ENCODE results near the gene KRTAP4-9. TPM values are rescaled to one million over a fixed set of nuclear protein-coding genes. Genes with fewer than 3 reads are reported as not detected.
"Not testable (repeated sequence)": the region's sequence is repeated elsewhere in the genome, so short reads cannot be mapped to it uniquely, and the experiment has no call there.

The KRTAP4-9 gene
- polyA plus RNA-seq, 1 donor: not detected

DNA sequence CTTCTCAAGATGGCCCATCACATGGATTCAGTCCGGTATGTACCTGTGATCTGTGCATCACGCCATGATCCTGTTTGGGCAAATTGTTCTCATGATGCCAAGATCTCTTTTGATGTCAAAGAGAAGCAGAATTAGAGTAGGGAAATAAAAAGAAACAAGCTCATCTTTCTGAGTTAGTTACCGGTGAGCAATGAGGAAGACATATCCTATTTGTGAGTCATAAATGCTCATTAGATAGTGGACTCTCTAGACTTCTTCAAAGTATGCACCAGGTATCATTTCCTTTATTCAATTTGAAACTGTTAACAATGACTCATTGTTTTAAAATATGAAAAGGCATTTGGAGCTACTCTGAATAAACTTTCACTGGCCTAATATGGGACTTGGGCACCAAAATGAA, 26.8 kb downstream of the KRTAP4-9 start:
- no peak for DNase-seq

GRCh38 chr17:41133880-41134735, 28.9 kb downstream of the KRTAP4-9 start:
- no peak for DNase-seq

DNA sequence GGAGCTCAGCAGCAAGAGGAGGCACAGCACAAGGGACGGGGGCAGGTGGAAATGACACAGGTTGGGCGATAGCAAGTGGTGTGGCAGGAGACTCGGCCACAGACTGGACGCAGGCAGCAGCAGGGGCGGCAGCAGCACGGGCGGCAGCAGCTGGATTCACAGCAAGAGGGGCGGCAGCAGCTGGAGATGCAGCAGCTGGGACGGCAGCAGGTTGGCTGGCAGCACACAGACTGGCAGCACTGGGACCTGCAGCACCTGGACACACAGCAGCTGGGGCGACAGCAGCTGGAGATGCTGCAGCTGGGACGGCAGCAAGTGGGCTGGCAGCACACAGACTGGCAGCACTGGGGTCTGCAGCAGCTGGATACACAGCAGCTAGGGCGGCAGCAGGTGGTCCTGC, 34.7 kb downstream of the KRTAP4-9 start:
- not testable (repeated sequence) for DNase-seq

DNA sequence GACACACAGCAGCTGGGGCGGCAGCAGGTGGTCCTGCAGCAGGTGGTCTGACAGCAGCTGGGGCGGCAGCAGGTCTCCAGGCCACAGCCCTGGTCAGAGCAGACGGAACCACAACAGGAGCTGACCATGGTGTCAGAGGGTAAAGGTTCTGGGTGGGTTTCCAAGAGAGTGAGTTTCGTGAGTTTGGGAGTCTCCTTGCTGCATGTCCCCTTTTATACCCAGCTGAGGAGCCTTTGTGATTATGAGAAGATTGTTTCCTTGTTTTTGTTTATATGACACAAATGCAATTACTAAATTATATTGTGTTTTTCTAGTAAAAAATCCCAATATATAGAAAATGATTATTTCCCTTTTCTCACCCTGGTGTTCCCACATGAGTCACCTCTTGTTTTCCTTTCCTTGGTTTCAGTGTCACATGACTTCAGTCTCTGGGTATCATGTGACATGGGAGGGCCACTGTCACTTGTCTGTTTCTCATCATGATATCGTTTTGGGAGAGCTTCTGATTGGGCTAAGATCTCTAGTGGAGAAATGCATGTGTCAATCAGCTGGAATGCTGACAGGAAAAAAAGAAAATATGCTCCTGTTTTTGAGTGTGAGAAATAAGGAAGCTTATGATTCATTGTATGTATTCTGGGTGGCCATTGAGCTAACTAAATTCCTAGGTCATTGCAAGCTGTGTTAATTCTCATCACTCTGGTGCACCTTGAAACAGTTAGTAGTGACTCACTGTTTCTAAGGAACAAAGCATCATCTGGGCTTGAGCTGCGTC, 35.4 kb downstream of the KRTAP4-9 start, which contains the start of gene KRTAP4-6:
TSS of gene KRTAP4-6 (minus strand) at position 185 of the 772 bp plus-strand sequence. CDS start at position 128, 57 bp downstream.
- DNase-seq: no peak

DNA sequence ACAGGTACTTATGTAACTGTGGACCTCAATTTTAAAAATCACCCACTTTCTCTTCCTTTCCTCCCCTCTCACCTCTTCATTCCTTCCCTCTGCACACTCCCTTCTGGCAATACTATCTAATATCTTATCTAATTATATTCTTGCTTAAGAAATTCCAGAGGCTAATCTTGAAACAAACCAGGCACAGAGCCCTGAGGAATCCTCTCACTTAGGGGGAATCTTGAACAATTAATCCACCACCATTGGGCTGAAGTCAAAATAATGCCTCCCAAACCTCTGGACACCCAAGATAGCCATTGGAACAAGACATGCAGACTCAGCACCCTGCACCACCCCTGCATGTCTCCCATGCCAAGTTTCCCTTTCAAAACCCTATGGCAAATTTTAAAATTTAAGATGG, 36.2 kb downstream of the KRTAP4-9 start:
- DNase-seq: no peak

GRCh38 chr17:41144846-41145245, 39.7 kb downstream of the KRTAP4-9 start:
- no peak for DNase-seq

- DNase-seq: no peak
Observed at GRCh38 chr17:41145261-41145660, 40.1 kb downstream of the KRTAP4-9 start.

DNA sequence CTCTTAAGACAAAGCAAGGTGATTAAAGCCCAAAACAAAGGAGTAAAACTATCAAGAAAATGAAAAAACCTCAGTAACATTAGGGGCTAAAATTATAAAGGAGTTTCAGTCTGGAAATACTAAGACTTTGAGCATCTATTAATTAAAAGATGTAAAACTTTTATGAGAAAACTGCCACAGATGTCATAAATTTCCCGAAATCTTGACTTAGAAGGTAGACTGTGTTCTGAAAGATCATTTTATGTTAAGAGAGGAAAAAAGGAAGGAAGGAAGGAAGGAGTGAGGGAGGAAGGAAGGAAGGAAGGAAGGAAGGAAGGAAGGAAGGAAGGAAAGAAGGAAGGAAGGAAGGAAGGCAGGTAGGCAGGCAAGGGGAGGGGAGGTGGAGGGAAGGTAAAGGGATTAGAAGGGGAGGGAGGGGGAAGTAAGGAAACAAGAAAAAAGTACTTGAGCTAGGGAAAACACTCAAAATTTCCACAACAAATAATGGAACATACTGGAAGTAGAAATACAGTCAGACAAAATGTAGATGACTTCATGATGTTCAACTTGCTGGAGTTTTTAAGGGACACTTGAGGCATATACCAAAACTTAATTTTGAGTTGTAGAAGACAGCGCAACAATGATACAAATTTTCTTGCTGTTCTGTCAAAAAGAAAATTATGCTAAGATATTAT, 42.5 kb downstream of the KRTAP4-9 start:
- DNase-seq: no peak

- not testable (repeated sequence) for DNase-seq
Observed at GRCh38 chr17:41148971-41149651, 43.9 kb downstream of the KRTAP4-9 start.

- DNase-seq: no peak
Observed at GRCh38 chr17:41149652-41149985, 44.4 kb downstream of the KRTAP4-9 start, which contains the start of gene KRTAP4-5. KRTAP4-5 (minus strand) TSS chr17:41149825; CDS start chr17:41149767, 58 bp downstream.

DNA sequence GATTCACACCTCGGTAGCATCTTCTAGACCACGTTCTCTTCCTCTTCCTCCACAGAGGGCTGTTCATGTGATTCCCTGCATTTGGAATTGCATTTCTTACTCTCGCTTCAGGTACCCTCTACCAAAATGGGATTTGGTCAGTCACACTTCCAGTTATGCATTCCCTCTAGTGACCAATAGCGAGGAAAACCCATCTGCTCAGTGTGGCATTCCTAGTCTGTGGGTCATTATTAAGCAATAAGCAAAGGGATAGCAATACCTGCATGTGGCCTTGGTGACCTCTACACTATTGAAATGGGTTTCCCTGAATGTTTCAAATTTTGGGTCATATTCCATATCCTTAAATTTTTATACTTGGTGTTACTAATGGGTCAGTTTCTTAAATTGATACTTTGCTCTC, 44.8 kb downstream of the KRTAP4-9 start:
- DNase-seq: no peak

DNA sequence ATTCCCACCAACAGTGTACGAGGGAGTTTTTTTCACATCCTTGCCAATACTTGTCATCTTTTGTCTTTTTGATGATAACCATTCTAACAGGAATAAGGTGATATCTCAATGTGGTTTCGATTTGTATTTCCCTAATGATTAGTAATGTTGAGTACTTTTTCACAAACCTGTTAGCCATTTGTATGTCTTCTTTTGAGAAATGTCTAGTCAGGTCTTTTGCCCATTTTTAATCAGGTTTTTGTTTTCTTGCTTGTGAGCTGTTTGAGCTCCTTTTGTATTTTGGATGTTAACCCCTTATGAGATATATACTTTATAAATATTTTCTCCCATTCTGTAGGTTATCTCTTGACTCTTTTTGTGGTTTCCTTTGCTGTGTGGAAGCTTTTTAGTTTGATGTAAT, 46.3 kb downstream of the KRTAP4-9 start:
- no peak for DNase-seq

GRCh38 chr17:41153856-41154255, 48.7 kb downstream of the KRTAP4-9 start:
- DNase-seq: no peak

Other genes starting within 250 kb of the KRTAP4-9 start
- 0.37 TPM for gene KRT12, start 238.2 kb upstream of the KRTAP4-9 start, polyA plus RNA-seq (ENCODE audit: insufficient read length)
- 0.33 TPM for gene KRT20, start 220.1 kb upstream of the KRTAP4-9 start, polyA plus RNA-seq (ENCODE audit: insufficient read length)
- gene KRT23, start 167.7 kb upstream of the KRTAP4-9 start, polyA plus RNA-seq (ENCODE audit: insufficient read length): 1.1 TPM
- not detected for gene KRT39, start 138.4 kb upstream of the KRTAP4-9 start, polyA plus RNA-seq (ENCODE audit: insufficient read length)
- not detected for gene KRT40, start 121.1 kb upstream of the KRTAP4-9 start, polyA plus RNA-seq (ENCODE audit: insufficient read length)
- not detected for gene KRTAP3-3, start 111.2 kb upstream of the KRTAP4-9 start, polyA plus RNA-seq (ENCODE audit: insufficient read length)
- gene KRTAP3-2, start 105.5 kb upstream of the KRTAP4-9 start, polyA plus RNA-seq (ENCODE audit: insufficient read length): not detected
- gene KRTAP3-1, start 96.3 kb upstream of the KRTAP4-9 start, polyA plus RNA-seq (ENCODE audit: insufficient read length): not detected
- gene KRTAP1-5, start 78.2 kb upstream of the KRTAP4-9 start, polyA plus RNA-seq (ENCODE audit: insufficient read length): not detected
- gene KRTAP1-4, start 75.2 kb upstream of the KRTAP4-9 start, polyA plus RNA-seq (ENCODE audit: insufficient read length): not detected
- not detected for gene KRTAP1-3, start 70.5 kb upstream of the KRTAP4-9 start, polyA plus RNA-seq (ENCODE audit: insufficient read length)
- gene KRTAP1-1, start 63.9 kb upstream of the KRTAP4-9 start, polyA plus RNA-seq (ENCODE audit: insufficient read length): not detected
- not detected for gene KRTAP2-1, start 58.1 kb upstream of the KRTAP4-9 start, polyA plus RNA-seq (ENCODE audit: insufficient read length)
- not detected for gene KRTAP2-2, start 50.2 kb upstream of the KRTAP4-9 start, polyA plus RNA-seq (ENCODE audit: insufficient read length)
- not detected for gene KRTAP2-3, start 45.3 kb upstream of the KRTAP4-9 start, polyA plus RNA-seq (ENCODE audit: insufficient read length)
- gene KRTAP2-4, start 39.5 kb upstream of the KRTAP4-9 start, polyA plus RNA-seq (ENCODE audit: insufficient read length): not detected
- gene KRTAP4-7, start 21.2 kb upstream of the KRTAP4-9 start, polyA plus RNA-seq (ENCODE audit: insufficient read length): not detected
- not detected for gene KRTAP4-8, start 7.2 kb upstream of the KRTAP4-9 start, polyA plus RNA-seq (ENCODE audit: insufficient read length)
- not detected for gene KRTAP4-16, start 3.2 kb upstream of the KRTAP4-9 start, polyA plus RNA-seq (ENCODE audit: insufficient read length)
- gene KRTAP4-11, start 13.0 kb downstream of the KRTAP4-9 start, polyA plus RNA-seq (ENCODE audit: insufficient read length): not detected
- not detected for gene KRTAP4-12, start 18.8 kb downstream of the KRTAP4-9 start, polyA plus RNA-seq (ENCODE audit: insufficient read length)
- gene KRTAP4-6, start 35.2 kb downstream of the KRTAP4-9 start, polyA plus RNA-seq (ENCODE audit: insufficient read length): not detected
- not detected for gene KRTAP4-5, start 44.4 kb downstream of the KRTAP4-9 start, polyA plus RNA-seq (ENCODE audit: insufficient read length)
- gene KRTAP4-4, start 55.4 kb downstream of the KRTAP4-9 start, polyA plus RNA-seq (ENCODE audit: insufficient read length): not detected
- gene KRTAP4-3, start 62.8 kb downstream of the KRTAP4-9 start, polyA plus RNA-seq (ENCODE audit: insufficient read length): not detected
- not detected for gene KRTAP4-2, start 72.8 kb downstream of the KRTAP4-9 start, polyA plus RNA-seq (ENCODE audit: insufficient read length)
- gene KRTAP4-1, start 79.5 kb downstream of the KRTAP4-9 start, polyA plus RNA-seq (ENCODE audit: insufficient read length): not detected
- not detected for gene KRTAP9-1, start 84.5 kb downstream of the KRTAP4-9 start, polyA plus RNA-seq (ENCODE audit: insufficient read length)
- not detected for gene KRTAP9-2, start 121.3 kb downstream of the KRTAP4-9 start, polyA plus RNA-seq (ENCODE audit: insufficient read length)
- gene KRTAP9-3, start 127.1 kb downstream of the KRTAP4-9 start, polyA plus RNA-seq (ENCODE audit: insufficient read length): not detected
- gene KRTAP9-8, start 132.6 kb downstream of the KRTAP4-9 start, polyA plus RNA-seq (ENCODE audit: insufficient read length): not detected
- gene KRTAP9-4, start 144.3 kb downstream of the KRTAP4-9 start, polyA plus RNA-seq (ENCODE audit: insufficient read length): not detected
- not detected for gene KRTAP9-9, start 150.0 kb downstream of the KRTAP4-9 start, polyA plus RNA-seq (ENCODE audit: insufficient read length)
- gene KRTAP9-6, start 160.0 kb downstream of the KRTAP4-9 start, polyA plus RNA-seq (ENCODE audit: insufficient read length): 0.42 TPM
- gene KRTAP9-7, start 170.3 kb downstream of the KRTAP4-9 start, polyA plus RNA-seq (ENCODE audit: insufficient read length): not detected
- not detected for gene KRTAP29-1, start 197.5 kb downstream of the KRTAP4-9 start, polyA plus RNA-seq (ENCODE audit: insufficient read length)
- not detected for gene KRTAP16-1, start 203.9 kb downstream of the KRTAP4-9 start, polyA plus RNA-seq (ENCODE audit: insufficient read length)
- gene KRTAP17-1, start 210.3 kb downstream of the KRTAP4-9 start, polyA plus RNA-seq (ENCODE audit: insufficient read length): not detected
- not detected for gene KRT33A, start 245.4 kb downstream of the KRTAP4-9 start, polyA plus RNA-seq (ENCODE audit: insufficient read length)